NCI-H524 (cell line): Measurements from ENCODE around the gene SLITRK2.

Source experiments
- DNase-seq, 2 experiments: peaks; one replicate each; lab custom pipeline; 2025; lab: John Stamatoyannopoulos, UW

The SLITRK2 gene

GRCh38 chrX:145856181-145856580 is 38.6 kb downstream of the SLITRK2 start:
- DNase-seq, result no peak

DNA sequence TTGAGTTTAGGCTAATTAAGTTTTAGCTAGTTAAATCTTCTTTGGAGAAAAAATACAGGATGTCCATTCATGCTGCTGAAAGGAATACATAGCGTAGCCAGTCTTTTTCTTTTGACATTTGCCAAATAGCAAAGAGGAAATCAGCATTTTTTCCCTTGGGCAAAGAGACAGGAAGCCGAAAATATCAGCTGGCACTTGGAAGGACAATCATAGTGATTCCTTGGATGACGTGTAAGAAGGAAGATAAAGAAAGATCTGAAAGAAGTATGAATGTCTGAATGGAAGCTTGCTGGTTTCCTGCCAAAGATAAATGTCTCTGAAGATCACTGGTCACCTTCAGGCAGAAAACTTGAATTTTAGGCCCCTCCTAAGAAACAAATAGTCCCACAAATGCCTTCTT is 44.2 kb downstream of the SLITRK2 start:
- no peak for DNase-seq

DNA sequence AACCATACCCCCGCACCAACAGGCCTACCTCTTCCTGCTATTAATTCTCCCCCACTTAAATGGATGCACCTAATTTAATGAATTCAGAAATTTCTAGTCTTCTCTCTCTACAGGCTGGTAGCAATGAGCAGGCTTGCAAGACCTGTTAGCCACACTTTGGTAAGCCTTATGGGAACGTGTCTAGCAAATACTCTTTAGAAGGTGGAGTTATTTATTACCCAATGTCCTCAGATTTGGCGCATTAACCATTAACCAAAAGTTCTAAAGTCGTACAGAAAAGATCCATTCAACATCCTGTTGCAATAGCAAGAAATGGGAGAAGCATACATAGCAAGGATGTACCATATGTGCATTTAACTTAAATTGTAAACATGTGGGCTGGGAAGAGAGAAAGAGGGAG is 47.5 kb downstream of the SLITRK2 start:
- no peak for DNase-seq
